ENCODE results near the gene ACBD4. TPM values are rescaled to one million over a fixed set of nuclear protein-coding genes. Genes with fewer than 3 reads are reported as not detected.

The ACBD4 gene
- total and polyA plus RNA-seq, 4 donors, result 4.4 to 51.4 (median 44.9) TPM

- H3K9me3 ChIP-seq (ENCODE audit: control insufficient read depth in 4 of 4, low read length in 3 of 4), result no peaks in the 10 kb centered on the region
- H3K4me3 ChIP-seq (ENCODE audit: low read depth in 1 of 3, low read length in 3 of 3), result no peak overlapping the region
- DNase-seq (ENCODE audit: low spot score), result no peak
- peaks cover 23 to 78% (median 64%) of the 10 kb centered on the region in 4 donors for H3K36me3 ChIP-seq (ENCODE audit: control insufficient read depth in 4 of 4, insufficient read depth in 3 of 4, low read depth in 1 of 4, low read length in 3 of 4)
- WGBS, result 87% methylated on average over 9 of the region's 9 CpGs
- H3K4me1 ChIP-seq (ENCODE audit: control insufficient read depth in 4 of 4, insufficient read depth in 4 of 4, low read length in 3 of 4), result peaks cover 0 to 7% (median 0%) of the 10 kb centered on the region in 4 donors
- no peaks in the 10 kb centered on the region for H3K27me3 ChIP-seq (ENCODE audit: control insufficient read depth in 4 of 4, insufficient read depth in 4 of 4, low read length in 3 of 4)
- H3K9ac ChIP-seq (ENCODE audit: low read depth in 1 of 2, low read length in 2 of 2), result no peak overlapping the region
- TF ChIP-seq CTCF (IDR thresholded peaks at IDR 0.05; ENCODE audit: low read depth, low read length, missing input control), result no peak
- no peak for TF ChIP-seq RXRA (IDR thresholded peaks at IDR 0.05)
- TF ChIP-seq MAX (IDR thresholded peaks at IDR 0.05), result no peak
- no peak overlapping the region for H3K27ac ChIP-seq (ENCODE audit: low read depth in 1 of 2, low read length in 2 of 2)
These were observed 34.0 kb upstream of the ACBD4 start for GRCh38 chr17:45101546-45101882.

GRCh38 chr17:45101883-45102811, 33.3 kb upstream of the ACBD4 start:
- no peaks in the 10 kb centered on the region for H3K27me3 ChIP-seq (ENCODE audit: control insufficient read depth in 4 of 4, insufficient read depth in 4 of 4, low read length in 3 of 4)
- no peak overlapping the region for H3K27ac ChIP-seq (ENCODE audit: low read depth in 1 of 2, low read length in 2 of 2)
- H3K9ac ChIP-seq (ENCODE audit: low read depth in 1 of 2, low read length in 2 of 2), result no peak overlapping the region
- DNase-seq (ENCODE audit: low spot score), result no peak
- TF ChIP-seq EGR1 (IDR thresholded peaks at IDR 0.05; ENCODE audit: low read depth in 2 of 2), result no peak
- TF ChIP-seq FOXA1 (IDR thresholded peaks at IDR 0.05), result no peak
- no peak for TF ChIP-seq ZBTB33 (IDR thresholded peaks at IDR 0.05)
- TF ChIP-seq FOXA2 (IDR thresholded peaks at IDR 0.05), result no peak
- no peak for TF ChIP-seq JUND (IDR thresholded peaks at IDR 0.05)
- no peak for TF ChIP-seq MAX (IDR thresholded peaks at IDR 0.05)
- TF ChIP-seq NR2F2 (IDR thresholded peaks at IDR 0.05), result no peak
- peaks cover 0 to 7% (median 0%) of the 10 kb centered on the region in 4 donors for H3K4me1 ChIP-seq (ENCODE audit: control insufficient read depth in 4 of 4, insufficient read depth in 4 of 4, low read length in 3 of 4)
- no peak overlapping the region for H3K4me3 ChIP-seq (ENCODE audit: low read depth in 1 of 3, low read length in 3 of 3)
- H3K36me3 ChIP-seq (ENCODE audit: control insufficient read depth in 4 of 4, insufficient read depth in 3 of 4, low read depth in 1 of 4, low read length in 3 of 4), result peaks cover 18 to 77% (median 64%) of the 10 kb centered on the region in 4 donors
- no peaks in the 10 kb centered on the region for H3K9me3 ChIP-seq (ENCODE audit: control insufficient read depth in 4 of 4, low read length in 3 of 4)
- 91% methylated on average over 12 of the region's 12 CpGs for WGBS

GRCh38 chr17:45102856-45103255, 32.6 kb upstream of the ACBD4 start:
- Histone ChIP-seq H3K36me3 (ENCODE audit: control insufficient read depth in 4 of 4, insufficient read depth in 3 of 4, low read depth in 1 of 4, low read length in 3 of 4) (peaks cover 20 to 77% (median 61%) of the 10 kb centered on the region in 4 donors), H3K9ac (ENCODE audit: low read depth in 1 of 2, low read length in 2 of 2) (no peak overlapping the region), H3K9me3 (ENCODE audit: control insufficient read depth in 4 of 4, low read length in 3 of 4) (no peaks in the 10 kb centered on the region), H3K27ac (ENCODE audit: low read depth in 1 of 2, low read length in 2 of 2) (no peak overlapping the region), H3K27me3 (ENCODE audit: control insufficient read depth in 4 of 4, insufficient read depth in 4 of 4, low read length in 3 of 4) (no peaks in the 10 kb centered on the region), H3K4me1 (ENCODE audit: control insufficient read depth in 4 of 4, insufficient read depth in 4 of 4, low read length in 3 of 4) (peaks cover 0 to 7% (median 0%) of the 10 kb centered on the region in 4 donors), H3K4me3 (ENCODE audit: low read depth in 1 of 3, low read length in 3 of 3) (no peak overlapping the region)
- TF ChIP-seq HNF4A (conservative IDR thresholded peaks at IDR 0.05), result no peak
- no peak for TF ChIP-seq YY1 (IDR thresholded peaks at IDR 0.05)
- no peak for TF ChIP-seq ZBTB33 (IDR thresholded peaks at IDR 0.05)
- no peak for TF ChIP-seq HNF4G (IDR thresholded peaks at IDR 0.05)
- no peak for DNase-seq (ENCODE audit: low spot score)
- 93% methylated on average over 9 of the region's 9 CpGs for WGBS
